HEK293T (cell line): ENCODE data around the gene HMCN2.

Experiments
- BHLHE40 ChIP-seq: fragments of 450-650 bp; IDR thresholded peaks from 2 replicates; pipeline ENCODE4 v1.6.1; 2016; ENCODE audit warnings: mild to moderate bottlenecking, moderate library complexity, borderline replicate concordance
- FOXA1 ChIP-seq: fragments of 450-650 bp; IDR thresholded peaks from 2 replicates; pipeline ENCODE4 v1.6.1; 2016; ENCODE audit warnings: mild to moderate bottlenecking
- FOXK2 ChIP-seq: fragments of 450-650 bp; IDR thresholded peaks from 2 replicates; pipeline ENCODE4 v1.6.1; 2016; ENCODE audit warnings: mild to moderate bottlenecking
- FOXM1 ChIP-seq: fragments of 450-650 bp; IDR thresholded peaks from 2 replicates; pipeline ENCODE4 v1.6.1; 2017; ENCODE audit warnings: mild to moderate bottlenecking, borderline replicate concordance
- SP1 ChIP-seq: fragments of 450-650 bp; IDR thresholded peaks from 2 replicates; pipeline ENCODE4 v1.6.1; 2017
- ZNF384 ChIP-seq: fragments of 450-650 bp; IDR thresholded peaks from 2 replicates; pipeline ENCODE4 v1.6.1; 2016

DNA sequence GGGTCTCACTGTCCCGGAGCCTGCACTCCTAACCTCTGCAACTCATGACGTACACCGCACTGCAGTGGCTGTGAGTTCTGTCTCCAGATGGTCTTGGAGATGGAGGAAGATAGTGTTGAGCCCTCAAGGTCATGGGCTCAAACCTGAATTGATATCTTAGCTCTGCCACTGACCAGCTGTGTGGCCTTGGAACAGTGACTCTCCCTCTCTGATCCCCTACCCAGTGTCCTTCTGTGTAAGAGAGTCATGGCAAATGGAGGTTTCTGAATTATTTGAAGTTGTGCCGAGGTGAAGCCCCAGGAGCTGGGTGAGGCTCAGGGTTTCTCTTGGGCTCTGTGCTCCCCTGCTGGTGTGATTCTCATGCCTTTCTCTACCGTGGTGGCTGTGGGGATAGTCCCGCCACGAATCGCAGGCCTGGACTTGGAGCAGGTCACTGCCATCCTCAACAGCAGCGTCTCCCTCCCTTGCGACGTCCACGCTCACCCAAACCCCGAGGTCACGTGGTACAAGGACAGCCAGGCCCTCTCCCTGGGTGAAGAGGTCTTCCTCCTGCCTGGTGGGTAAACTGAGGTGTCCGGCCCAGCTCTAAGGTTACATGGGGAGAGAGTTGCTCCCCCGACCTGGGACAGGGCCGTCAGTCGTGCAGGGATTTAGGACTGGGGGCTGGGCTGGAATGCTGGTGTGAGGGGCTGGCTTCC is 118.6 kb downstream of the HMCN2 start:
- TF ChIP-seq FOXA1 (no peak), FOXK2 (no peak), BHLHE40 (no peak), FOXM1 (no peak), ZNF384 (no peak), SP1 (no peak)
